Activated gamma-delta T cell treated with Interleukin-2 at 50 U/mL for 16 hours (primary cell): Measurements from ENCODE around the gene ANTXR1.

ENCODE experiments used
- DNase-seq: peaks from one replicate; pipeline ENCODE4 v3.0.0-alpha.2; 2020

ANTXR1 gene

GRCh38 chr2:69076601-69077000 is 63.6 kb downstream of the ANTXR1 start:
- no peak for DNase-seq

GRCh38 chr2:69077252-69077950 is 64.4 kb downstream of the ANTXR1 start:
- no peak for DNase-seq

GRCh38 chr2:69080071-69080470 is 67.1 kb downstream of the ANTXR1 start:
- DNase-seq = no peak

GRCh38 chr2:69081001-69081580 is 68.1 kb downstream of the ANTXR1 start:
- no peak for DNase-seq

- no peak for DNase-seq
Measured at GRCh38 chr2:69081757-69082156, 68.8 kb downstream of the ANTXR1 start.

- no peak for DNase-seq
Measured at GRCh38 chr2:69082430-69082997, 69.5 kb downstream of the ANTXR1 start.

- DNase-seq = no peak
Measured at GRCh38 chr2:69083235-69083748, 70.3 kb downstream of the ANTXR1 start.

- no peak for DNase-seq
Measured at GRCh38 chr2:69084492-69084891, 71.5 kb downstream of the ANTXR1 start.

GRCh38 chr2:69086466-69086865 is 73.5 kb downstream of the ANTXR1 start:
- DNase-seq = no peak

GRCh38 chr2:69087211-69087911 is 74.4 kb downstream of the ANTXR1 start:
- DNase-seq = no peak

GRCh38 chr2:69087912-69088240 is 74.9 kb downstream of the ANTXR1 start:
- DNase-seq = no peak

GRCh38 chr2:69088466-69088865 is 75.5 kb downstream of the ANTXR1 start:
- DNase-seq = no peak

GRCh38 chr2:69089266-69089665 is 76.3 kb downstream of the ANTXR1 start:
- no peak for DNase-seq

GRCh38 chr2:69089998-69090397 is 77.0 kb downstream of the ANTXR1 start:
- no peak for DNase-seq

GRCh38 chr2:69090820-69091219 is 77.8 kb downstream of the ANTXR1 start:
- DNase-seq = no peak

GRCh38 chr2:69092857-69093256 is 79.9 kb downstream of the ANTXR1 start:
- DNase-seq = no peak

- DNase-seq = no peak
Measured at GRCh38 chr2:69095305-69095704, 82.3 kb downstream of the ANTXR1 start.

- DNase-seq = no peak
Measured at GRCh38 chr2:69096326-69097095, 83.5 kb downstream of the ANTXR1 start.

- no peak for DNase-seq
Measured at GRCh38 chr2:69097148-69097610, 84.2 kb downstream of the ANTXR1 start.

- no peak for DNase-seq
Measured at GRCh38 chr2:69097891-69098655, 85.1 kb downstream of the ANTXR1 start.

- DNase-seq = no peak
Measured at GRCh38 chr2:69099541-69099940, 86.6 kb downstream of the ANTXR1 start.

GRCh38 chr2:69100220-69100723 is 87.3 kb downstream of the ANTXR1 start:
- DNase-seq = no peak
